Measurements from ENCODE around the gene MOSPD3. TPM values are rescaled to one million over a fixed set of nuclear protein-coding genes. Genes with fewer than 3 reads are reported as not detected.

MOSPD3 gene
- total and polyA plus RNA-seq, 2 of the 8 experiments (the other 6 are each of a cell fraction or from before 2014, with no cell fraction given): 20.7 to 21.4 TPM

GRCh38 chr7:100591596-100591995 lies 20.7 kb upstream of the MOSPD3 start:
- peaks cover 0 to 6% (median 3%) of the 10 kb centered on the region in 4 experiments; a peak in 4 of 8 replicates for H3K36me3 ChIP-seq (ENCODE audit: control insufficient read depth in 2 of 4, insufficient read depth in 4 of 4, low read length in 3 of 4)
- H3K4ac ChIP-seq (replicated peaks; ENCODE audit: insufficient read length, low read depth, low read length): no peak overlapping the region
- H3K23me2 ChIP-seq (ENCODE audit: low read depth, low read length): peaks cover 4% of the 10 kb centered on the region
- H4K91ac ChIP-seq (replicated peaks; ENCODE audit: insufficient read length, low read length): no peak overlapping the region
- no peak overlapping the region for H2BK20ac ChIP-seq (ENCODE audit: low read length)
- no peak overlapping the region for H3K9ac ChIP-seq (replicated peaks in 1 of 4; ENCODE audit: extremely low read depth in 1 of 4, low read depth in 3 of 4, low read length in 3 of 4)
- H2BK5ac ChIP-seq (ENCODE audit: low read depth, low read length): no peak overlapping the region
- no peak overlapping the region for H2AFZ ChIP-seq (ENCODE audit: low read length)
- no peaks in the 10 kb centered on the region for H3K79me1 ChIP-seq (ENCODE audit: low read depth, low read length)
- H3K56ac ChIP-seq (replicated peaks; ENCODE audit: insufficient read length, low read depth, low read length): no peak overlapping the region
- H3K27ac ChIP-seq (ENCODE audit: low read depth, low read length): no peak overlapping the region
- no peak overlapping the region for H2AK5ac ChIP-seq (ENCODE audit: low read depth, low read length)
- no peak overlapping the region for H3K4me3 ChIP-seq (ENCODE audit: extremely low read depth in 1 of 4, insufficient read depth in 2 of 4, low read depth in 3 of 4, low read length in 4 of 4)
- FAIRE-seq (no peak), DNase-seq (ENCODE audit: low read depth in 1 of 2, low spot score in 2 of 2) (no peak)
- ChIA-PET POLR2A (ENCODE audit: partially characterized antibody) (interaction anchor here (0.7 to 10.0 kb wide), 7 partner anchors 6 to 120 kb away, joined by 3 to 172 read pairs (median 3); partner anchors contain the start of gene PCOLCE), CTCF (ENCODE audit: partially characterized antibody) (interaction anchor here (0.9 to 11.4 kb wide), 5 partner anchors 10 to 42 kb away, joined by 4 to 171 read pairs (median 14); partner anchors contain the start of genes MOSPD3 and PCOLCE)
- no peaks in the 10 kb centered on the region for H3K79me2 ChIP-seq (ENCODE audit: control insufficient read depth in 1 of 2, insufficient read depth in 2 of 2, low read length in 2 of 2)
- no peaks in the 10 kb centered on the region for H3K9me3 ChIP-seq (ENCODE audit: insufficient read depth in 2 of 2, low read depth in 1 of 2, low read length in 1 of 2)
- H3K23ac ChIP-seq (ENCODE audit: insufficient read length): no peak overlapping the region
- peaks cover 0 to 4% of the 10 kb centered on the region in 2 experiments for H4K20me1 ChIP-seq (replicated peaks in 1 of 2; ENCODE audit: control insufficient read depth in 1 of 2, insufficient read depth in 2 of 2, low read length in 2 of 2)
- no peak overlapping the region for H3K14ac ChIP-seq (ENCODE audit: insufficient read length)
- peaks cover 0 to 2% (median under 1%) of the 10 kb centered on the region in 4 experiments; a peak in 4 of 7 replicates for H3K27me3 ChIP-seq (replicated peaks in 1 of 4; ENCODE audit: control insufficient read depth in 3 of 4, extremely low read depth in 1 of 4, insufficient read depth in 3 of 4, low read length in 3 of 4)
- no peak overlapping the region; the same call in 1 of the 2 replicates for H4K8ac ChIP-seq (ENCODE audit: extremely low read depth, insufficient read depth, low read length)
- no peak overlapping the region for H4K5ac ChIP-seq (ENCODE audit: insufficient read length, low read depth, low read length)
- H2BK120ac ChIP-seq (replicated peaks; ENCODE audit: low read depth, low read length): no peak overlapping the region
- WGBS, 2 experiments (ENCODE audit: extremely low coverage in 1 of 2, insufficient coverage in 1 of 2, insufficient read length in 1 of 2, insufficient replicate concordance in 2 of 2, low coverage in 1 of 2, low lambda C conversion rate in 2 of 2, missing lambda C conversion rate in 1 of 2): 90% methylated on average over 17 of the region's 17 CpGs; no CpG with 5 or more reads in 1 of the 2 experiments
- no peak overlapping the region for H2BK12ac ChIP-seq (ENCODE audit: low read depth, low read length)
- no peak overlapping the region for H3K4me2 ChIP-seq (ENCODE audit: insufficient read depth in 1 of 2, low read depth in 2 of 2, low read length in 2 of 2)
- no peak overlapping the region for H3K18ac ChIP-seq (ENCODE audit: extremely low read depth, low read length)
- H2BK15ac ChIP-seq (ENCODE audit: low read length): no peak overlapping the region
- H3K4me1 ChIP-seq (replicated peaks in 1 of 4; ENCODE audit: control insufficient read depth in 3 of 4, insufficient read depth in 4 of 4, low read length in 3 of 4): peaks cover 0 to 13% (median 6%) of the 10 kb centered on the region in 4 experiments; a peak in 5 of 7 replicates
- TF ChIP-seq SP1 (IDR thresholded peaks at IDR 0.05; ENCODE audit: low read depth, low read length) (no peak), GABPA (IDR thresholded peaks at IDR 0.05; ENCODE audit: borderline replicate concordance, insufficient read depth, low read length) (no peak), BACH1 (IDR thresholded peaks at IDR 0.05; ENCODE audit: low read length) (no peak), TBP (IDR thresholded peaks at IDR 0.05; ENCODE audit: low read depth, low read length) (no peak), SIRT6 (IDR thresholded peaks at IDR 0.05; ENCODE audit: low read length) (no peak), SIX5 (IDR thresholded peaks at IDR 0.05; ENCODE audit: low read depth, low read length) (no peak)
